AG10803 (cell line): ENCODE measurements around the gene STRBP.

Experiments
- DNase-seq: peaks from one replicate; pipeline ENCODE4 v3.0.0; 2010; ENCODE audit warnings: low read depth
- H3K4me3 ChIP-seq: 2 replicates; pipeline ENCODE4 v1.5.1; 2011; ENCODE audit warnings: mild to moderate bottlenecking, low read length, control low read depth
- TF ChIP-seq, protein P1 (sequence below): conservative IDR thresholded peaks from 2 replicates; pipeline ENCODE4 v1.5.1; 2011; ENCODE audit warnings: mild to moderate bottlenecking, low read length, control low read depth, inconsistent platforms

STRBP gene

DNA sequence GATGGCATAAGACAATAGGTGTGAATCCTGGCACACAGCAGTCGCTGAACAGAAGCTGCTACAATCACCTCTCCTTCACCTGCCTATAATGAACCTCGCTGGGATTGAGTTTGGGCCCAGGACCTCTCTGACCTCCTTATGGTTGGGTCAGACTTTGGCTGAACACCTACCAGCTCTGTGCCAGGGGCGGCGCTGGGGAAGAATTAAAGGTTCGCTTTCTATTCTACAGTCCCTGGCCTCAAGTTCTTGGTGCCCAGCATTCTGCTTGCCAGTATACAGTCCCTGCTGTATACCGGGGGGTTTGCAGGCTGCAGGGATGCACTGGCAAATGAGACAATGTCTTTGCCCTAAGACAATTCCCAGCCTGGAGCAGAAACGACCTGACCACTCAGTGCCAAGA lies 895 bp upstream of the STRBP start:
- TF ChIP-seq, protein P1, sequence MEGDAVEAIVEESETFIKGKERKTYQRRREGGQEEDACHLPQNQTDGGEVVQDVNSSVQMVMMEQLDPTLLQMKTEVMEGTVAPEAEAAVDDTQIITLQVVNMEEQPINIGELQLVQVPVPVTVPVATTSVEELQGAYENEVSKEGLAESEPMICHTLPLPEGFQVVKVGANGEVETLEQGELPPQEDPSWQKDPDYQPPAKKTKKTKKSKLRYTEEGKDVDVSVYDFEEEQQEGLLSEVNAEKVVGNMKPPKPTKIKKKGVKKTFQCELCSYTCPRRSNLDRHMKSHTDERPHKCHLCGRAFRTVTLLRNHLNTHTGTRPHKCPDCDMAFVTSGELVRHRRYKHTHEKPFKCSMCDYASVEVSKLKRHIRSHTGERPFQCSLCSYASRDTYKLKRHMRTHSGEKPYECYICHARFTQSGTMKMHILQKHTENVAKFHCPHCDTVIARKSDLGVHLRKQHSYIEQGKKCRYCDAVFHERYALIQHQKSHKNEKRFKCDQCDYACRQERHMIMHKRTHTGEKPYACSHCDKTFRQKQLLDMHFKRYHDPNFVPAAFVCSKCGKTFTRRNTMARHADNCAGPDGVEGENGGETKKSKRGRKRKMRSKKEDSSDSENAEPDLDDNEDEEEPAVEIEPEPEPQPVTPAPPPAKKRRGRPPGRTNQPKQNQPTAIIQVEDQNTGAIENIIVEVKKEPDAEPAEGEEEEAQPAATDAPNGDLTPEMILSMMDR: no peak
- DNase-seq: no peak
- no peak overlapping the region; the same call in 1 of the 2 replicates for H3K4me3 ChIP-seq

DNA sequence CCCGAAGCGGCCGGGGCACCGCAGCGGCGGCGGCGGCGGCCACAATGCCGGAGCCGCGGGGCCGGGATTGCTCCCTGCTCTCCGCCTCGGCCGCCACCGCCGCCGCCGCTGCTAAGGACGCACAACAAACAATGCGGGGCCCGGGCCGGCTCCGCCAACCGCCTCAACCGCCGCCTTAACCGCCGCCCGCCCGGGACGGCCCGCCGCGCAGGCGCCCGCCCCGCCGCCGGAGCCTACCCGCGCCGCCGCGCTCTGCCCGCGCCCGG lies 254 bp downstream of the STRBP start:
- H3K4me3 ChIP-seq: peak overlapping the region; percentile 62
- no peak for DNase-seq
- TF ChIP-seq, protein P1: no peak

DNA sequence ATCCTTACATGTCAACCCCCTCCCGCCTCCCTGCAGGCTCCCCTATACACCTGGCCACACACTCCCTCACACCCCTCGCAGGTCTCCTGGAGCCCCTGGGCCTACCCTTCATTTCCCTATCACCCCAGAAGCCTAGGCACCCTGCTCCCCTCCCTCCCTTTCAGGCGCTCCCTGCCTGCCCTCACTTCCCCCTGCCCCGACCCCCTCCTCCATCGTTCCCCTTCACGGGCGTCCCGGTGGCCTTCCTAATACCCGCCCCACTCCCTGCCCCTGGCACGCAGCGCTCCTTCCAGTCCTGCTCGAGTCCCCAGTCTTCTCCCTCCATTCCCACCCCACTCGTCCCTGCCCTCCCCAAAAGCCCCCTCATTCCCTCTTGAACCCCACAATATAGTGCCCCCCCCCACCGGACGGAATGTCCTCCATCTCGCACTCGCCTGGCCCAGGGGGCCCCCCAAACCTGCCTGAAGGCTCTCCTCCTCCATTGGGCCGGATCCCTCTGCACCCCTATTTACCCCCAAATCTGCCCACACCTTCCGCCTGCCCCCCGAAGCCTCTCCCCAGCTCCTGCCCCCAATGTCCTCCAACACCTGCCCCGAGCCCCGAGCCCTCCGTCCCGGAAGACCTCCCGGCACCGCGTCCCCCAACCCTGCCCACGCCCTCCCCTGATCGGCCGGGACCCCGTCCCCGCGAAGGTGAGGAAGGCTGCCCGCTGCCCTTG lies 746 bp downstream of the STRBP start:
- peak overlapping the region; percentile 62 for H3K4me3 ChIP-seq
- TF ChIP-seq, protein P1: no peak
- no peak for DNase-seq

DNA sequence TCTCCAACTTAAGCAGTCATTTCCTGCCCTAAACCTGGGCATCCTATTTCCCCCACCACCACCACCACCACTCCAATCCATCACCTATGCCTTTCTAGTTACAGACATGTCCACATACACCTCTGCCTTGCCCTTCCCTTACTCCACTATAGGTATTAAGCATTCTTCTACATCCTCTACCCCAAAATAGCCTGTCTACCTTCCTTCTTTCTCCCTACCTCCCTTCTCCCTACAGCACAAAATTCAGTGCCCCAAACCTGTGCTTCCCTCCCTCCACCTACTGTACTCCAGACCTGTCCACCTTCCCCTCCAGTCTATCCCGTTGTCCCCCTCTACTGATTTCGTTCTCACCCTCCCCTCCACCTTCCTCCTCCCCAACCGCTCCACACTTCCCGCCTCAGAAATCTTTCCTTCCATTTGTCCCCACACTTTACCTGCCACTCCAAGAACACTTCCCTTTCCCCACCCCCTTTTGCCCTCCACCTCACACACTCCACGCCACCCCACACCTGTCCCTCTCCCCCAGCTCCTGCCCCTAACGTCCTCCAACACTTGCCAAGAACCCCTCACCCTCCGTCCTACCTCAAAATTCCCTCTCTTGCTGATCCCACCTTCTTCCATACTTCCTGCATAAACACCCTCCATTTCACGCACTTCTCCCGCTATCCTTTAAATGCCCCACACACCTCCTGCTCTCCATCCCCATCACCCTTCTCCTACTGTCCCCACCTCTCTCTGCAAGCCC lies 1.6 kb downstream of the STRBP start:
- TF ChIP-seq, protein P1: no peak
- H3K4me3 ChIP-seq: no peak overlapping the region
- no peak for DNase-seq

DNA sequence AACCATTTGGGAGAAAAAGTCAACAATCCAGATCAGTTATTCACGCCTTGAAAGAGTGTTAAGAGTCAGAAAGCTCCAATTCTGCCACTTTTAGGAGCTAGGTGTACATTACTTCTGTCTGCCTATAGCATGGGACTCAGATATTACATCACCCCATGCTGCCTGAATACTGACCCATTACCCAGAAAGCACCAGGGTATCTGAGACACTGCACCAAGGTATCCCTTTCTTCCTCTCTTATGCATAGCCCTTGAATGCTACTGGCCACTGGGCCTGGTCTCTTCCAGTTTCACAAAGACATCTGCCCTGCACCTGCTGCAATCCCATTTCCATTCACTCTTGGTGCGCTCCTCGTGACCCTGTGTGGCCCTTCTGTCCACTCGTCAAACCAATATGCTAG lies 2.6 kb downstream of the STRBP start:
- H3K4me3 ChIP-seq: no peak overlapping the region
- no peak for DNase-seq
- TF ChIP-seq, protein P1: no peak

DNA sequence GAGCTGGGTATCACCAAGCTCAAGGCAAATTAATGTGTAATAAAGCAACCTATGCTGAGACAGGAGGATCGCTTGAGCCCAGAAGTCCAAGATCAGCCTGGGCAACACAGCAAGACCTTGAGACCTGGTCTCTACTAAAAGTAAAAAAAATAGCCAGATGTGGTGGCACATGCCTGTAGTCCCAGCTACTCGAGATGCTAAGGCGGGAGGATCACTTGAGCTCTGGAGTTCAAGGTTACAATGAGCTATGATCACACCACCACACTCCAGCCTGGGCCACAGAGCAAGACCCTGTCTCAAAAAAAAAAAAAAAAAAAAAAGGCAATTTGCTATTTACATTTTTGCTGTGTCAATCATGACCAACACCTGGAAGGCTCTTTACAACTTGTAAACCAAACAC lies 5.2 kb downstream of the STRBP start:
- DNase-seq: no peak
- no peak overlapping the region for H3K4me3 ChIP-seq
- TF ChIP-seq, protein P1: no peak

DNA sequence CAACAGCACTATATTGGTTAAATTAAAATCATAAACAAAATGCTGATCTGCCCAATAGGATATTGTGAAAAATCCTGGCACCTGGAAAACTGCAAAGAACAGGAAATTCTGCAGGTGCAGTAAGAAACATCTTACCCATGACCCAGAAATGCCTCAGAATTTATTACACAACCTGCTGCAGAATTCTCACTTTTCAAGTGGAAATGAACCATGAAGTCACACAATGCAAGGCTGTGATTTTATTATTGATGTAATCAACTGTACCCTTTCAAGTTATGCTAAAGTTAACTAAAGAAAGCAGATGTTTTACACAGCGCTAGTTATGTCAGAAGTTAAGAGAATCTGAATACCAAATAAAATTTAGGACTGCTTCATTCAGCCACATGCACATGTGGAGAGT lies 6.0 kb downstream of the STRBP start:
- no peak for DNase-seq
- TF ChIP-seq, protein P1: no peak

More for the DNA sequence above, 6.0 kb downstream of the STRBP start:
- H3K4me3 ChIP-seq: no peak overlapping the region
